Activated T-cell treated with anti-CD3 and anti-CD28 coated beads, Interleukin-2, amount 50 U/mL, for 48 hours (primary cell): ENCODE measurements around the gene TANC1.

Experiments
- DNase-seq, 2 experiments: peaks; one replicate each; pipeline ENCODE4 v3.0.0-alpha.2; 2020

Gene TANC1

GRCh38 chr2:159175182-159175581 lies 206.7 kb downstream of the TANC1 start:
- DNase-seq = no peak

GRCh38 chr2:159175927-159176326 lies 207.5 kb downstream of the TANC1 start:
- DNase-seq = no peak

- no peak for DNase-seq
These were observed 208.1 kb downstream of the TANC1 start for GRCh38 chr2:159176555-159176954.

GRCh38 chr2:159177357-159177756 lies 208.9 kb downstream of the TANC1 start:
- DNase-seq = no peak

- DNase-seq = no peak
These were observed 209.5 kb downstream of the TANC1 start for GRCh38 chr2:159177957-159178356.

GRCh38 chr2:159179096-159179495 lies 210.7 kb downstream of the TANC1 start:
- no peak for DNase-seq

- DNase-seq = no peak
These were observed 211.3 kb downstream of the TANC1 start for GRCh38 chr2:159179696-159180095.

- no peak for DNase-seq
These were observed 214.9 kb downstream of the TANC1 start for GRCh38 chr2:159183346-159183745.

GRCh38 chr2:159185401-159186130 lies 217.1 kb downstream of the TANC1 start:
- DNase-seq = no peak

GRCh38 chr2:159186462-159186861 lies 218.0 kb downstream of the TANC1 start:
- DNase-seq = no peak

GRCh38 chr2:159187106-159187505 lies 218.7 kb downstream of the TANC1 start:
- DNase-seq = no peak

GRCh38 chr2:159188449-159188848 lies 220.0 kb downstream of the TANC1 start:
- no peak for DNase-seq

GRCh38 chr2:159192371-159192918 lies 224.0 kb downstream of the TANC1 start:
- DNase-seq = no peak

- no peak for DNase-seq
These were observed 225.4 kb downstream of the TANC1 start for GRCh38 chr2:159193791-159194190.

GRCh38 chr2:159194241-159194640 lies 225.8 kb downstream of the TANC1 start:
- no peak for DNase-seq

GRCh38 chr2:159195697-159196096 lies 227.3 kb downstream of the TANC1 start:
- no peak for DNase-seq

- DNase-seq = no peak
These were observed 228.0 kb downstream of the TANC1 start for GRCh38 chr2:159196393-159196925.

GRCh38 chr2:159199236-159199635 lies 230.8 kb downstream of the TANC1 start:
- no peak for DNase-seq

GRCh38 chr2:159199761-159200465 lies 231.5 kb downstream of the TANC1 start:
- DNase-seq = no peak

- DNase-seq = no peak
These were observed 232.1 kb downstream of the TANC1 start for GRCh38 chr2:159200498-159200897.

GRCh38 chr2:159201360-159202063 lies 233.1 kb downstream of the TANC1 start:
- no peak for DNase-seq

GRCh38 chr2:159202568-159203071 lies 234.2 kb downstream of the TANC1 start:
- DNase-seq = no peak
